Adrenal gland (tissue), 12 donors: ENCODE measurements around the gene STK35. TPM values are rescaled to one million over a fixed set of nuclear protein-coding genes. Genes with fewer than 3 reads are reported as not detected.

Experiments used
- DNase-seq, 7 donors: peaks; one replicate each; pipeline ENCODE4 v3.0.0-alpha.2; 2019 to 2020
- H3K27ac ChIP-seq, 5 donors: fragments of 200-600 bp; sonication (generic) in 4 of 5; 1 replicate in 3 of 5; 2 replicates in 2 of 5; pipeline versions ENCODE4 v1.5.1 to v1.8.0; 2016 to 2020; ENCODE audit warnings: mild to moderate bottlenecking in 1 of 5
- H3K27me3 ChIP-seq: fragments of 200-600 bp; 2 replicates; pipeline ENCODE4 v1.8.0; 2021
- H3K36me3 ChIP-seq, 2 donors: fragments of 200-600 bp; replicated peaks in 1 of 2; 1 replicate in 1 of 2; 2 replicates in 1 of 2; pipeline versions ENCODE4 v1.5.1 to v1.8.0; 2018 to 2022
- H3K4me1 ChIP-seq, 2 donors: fragments of 200-600 bp; replicated peaks in 1 of 2; 1 replicate in 1 of 2; 2 replicates in 1 of 2; pipeline versions ENCODE4 v1.5.1 to v1.8.0; 2018 to 2021
- H3K4me3 ChIP-seq, 4 donors: fragments of 200-600 bp; sonication (generic) in 3 of 4; one replicate each; pipeline ENCODE4 v1.5.1; 2016 to 2018
- H3K9me3 ChIP-seq, 3 donors: fragments of 200-600 bp; sonication (generic) in 1 of 3; replicated peaks in 1 of 3; 1 replicate in 2 of 3; 2 replicates in 1 of 3; pipeline versions ENCODE4 v1.5.1 to v1.8.0; 2016 to 2021
- POLR2A ChIP-seq, 2 donors: fragments of 450-650 bp; IDR thresholded peaks; one replicate each; pipeline ENCODE4 v1.6.1; 2017; ENCODE audit warnings: antibody characterized with exemption in 2 of 2, mild to moderate bottlenecking in 2 of 2, moderate library complexity in 1 of 2
- WGBS, 4 donors: extraction: QIAGEN DNeasy Blood & Tissue Kit in 2 of 4; methylation state at CpG; one replicate each; pipeline versions ENCODE4 v1.1.5 to v1.1.7; 2013 to 2017; 5-methylcytosine and 5-hydroxymethylcytosine counted together
- intact Hi-C, 2 donors: fragments of 100-400 bp; cut with DNase I; formaldehyde crosslinking; loops; one replicate each; pipeline versions ENCODE4 v1.14.1 to v1.15.0; 2022 to 2023
- polyA plus RNA-seq, 3 donors: library from polyadenylated mRNA; stranded (reverse); fragments of 200-250 nt in 2 of 3; fragments of 350-450 nt in 1 of 3; fragmentation: Illumina TruSeq in 1 of 3; extraction: RNeasy Lipid Tissue Mini Kit (QIAGEN cat#74804) in 1 of 3; gene quantifications; one replicate each; pipeline ENCODE4 v1.2.3, GENCODE V29; 2013 to 2014
- total RNA-seq, 9 donors: library from RNA; depleted of rRNA in 4 of 9; stranded (reverse); fragments of >200 nt in 4 of 9; fragments of 120-200 nt in 1 of 9; fragmentation: NEBNext Ultra II Directional in 1 of 9; extraction: Animal tissue kit (Norgen Biotek cat#: 25700) in 1 of 9; gene quantifications; one replicate each; pipeline versions ENCODE4 v1.1.0 to v1.2.4, GENCODE V29; 2013 to 2023
- TF ChIP-seq, protein P1 (sequence below), 6 experiments: fragments of 450-650 bp in 4 of 6; fragments of 200-600 bp in 2 of 6; sonication (generic) in 1 of 6; IDR thresholded peaks; 1 replicate in 5 of 6; 2 replicates in 1 of 6; pipeline versions ENCODE4 v1.5.1 to v1.8.0; 2016 to 2021; ENCODE audit warnings: antibody characterized with exemption in 6 of 6, mild to moderate bottlenecking in 2 of 6, moderate library complexity in 1 of 6
- donor health status: healthy with polysubstance abuse.
- donor health status: Bipolar disorder and iron deficiency.
- donor health status: DM: yes; HTN: yes; CAD: no.
- donor health status: DM: no; HTN: no; CAD: no.
- donor health status: DM: no; HTN: no; CAD: no.
- donor health status: DM: yes; HTN: yes; CAD: no.

Gene STK35
- total and polyA plus RNA-seq, 12 donors, result 7.2 to 32.8 (median 20.9) TPM

DNA sequence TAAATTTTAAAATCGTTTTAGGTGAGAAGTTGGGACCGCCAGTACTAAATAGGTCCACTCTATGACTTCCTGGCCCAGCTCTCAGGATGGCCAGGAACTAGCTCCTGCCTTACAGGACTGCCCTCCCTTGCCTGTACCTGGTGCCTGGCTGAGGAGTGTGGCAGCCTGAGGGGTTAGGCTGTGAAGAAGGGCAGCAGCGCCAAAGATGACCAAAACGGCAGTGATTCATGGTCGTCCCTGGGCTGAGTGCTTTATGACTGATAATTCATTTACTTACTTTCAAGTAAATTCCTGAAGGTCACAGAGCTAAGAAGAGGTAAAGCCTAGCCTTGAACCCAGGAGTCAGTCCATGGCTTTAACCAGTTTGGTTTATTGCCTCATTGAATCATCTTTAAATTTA is 22.1 kb downstream of the STK35 start:
- Histone ChIP-seq H3K4me1 (peaks cover 12 to 78% of the 10 kb centered on the region in 2 donors), H3K4me3 (no peak overlapping the region), H3K9me3 (no peaks in the 10 kb centered on the region), H3K27me3 (no peaks in the 10 kb centered on the region), H3K27ac (peak overlapping the region in 3 of 5 donors; percentile 23 to 77 (median 51)), H3K36me3 (no peaks in the 10 kb centered on the region)
- intact Hi-C loops, result no loop called here
- peak in 5 of 7 donors; percentile 38 to 70 (median 54) for DNase-seq
- WGBS, 4 donors, result 59 to 65% (median 62%) methylated on average over 5 of the region's 5 CpGs
- TF ChIP-seq, protein P1, sequence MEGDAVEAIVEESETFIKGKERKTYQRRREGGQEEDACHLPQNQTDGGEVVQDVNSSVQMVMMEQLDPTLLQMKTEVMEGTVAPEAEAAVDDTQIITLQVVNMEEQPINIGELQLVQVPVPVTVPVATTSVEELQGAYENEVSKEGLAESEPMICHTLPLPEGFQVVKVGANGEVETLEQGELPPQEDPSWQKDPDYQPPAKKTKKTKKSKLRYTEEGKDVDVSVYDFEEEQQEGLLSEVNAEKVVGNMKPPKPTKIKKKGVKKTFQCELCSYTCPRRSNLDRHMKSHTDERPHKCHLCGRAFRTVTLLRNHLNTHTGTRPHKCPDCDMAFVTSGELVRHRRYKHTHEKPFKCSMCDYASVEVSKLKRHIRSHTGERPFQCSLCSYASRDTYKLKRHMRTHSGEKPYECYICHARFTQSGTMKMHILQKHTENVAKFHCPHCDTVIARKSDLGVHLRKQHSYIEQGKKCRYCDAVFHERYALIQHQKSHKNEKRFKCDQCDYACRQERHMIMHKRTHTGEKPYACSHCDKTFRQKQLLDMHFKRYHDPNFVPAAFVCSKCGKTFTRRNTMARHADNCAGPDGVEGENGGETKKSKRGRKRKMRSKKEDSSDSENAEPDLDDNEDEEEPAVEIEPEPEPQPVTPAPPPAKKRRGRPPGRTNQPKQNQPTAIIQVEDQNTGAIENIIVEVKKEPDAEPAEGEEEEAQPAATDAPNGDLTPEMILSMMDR (IDR thresholded peaks at IDR 0.05), result no peak
- no peak for TF ChIP-seq POLR2A (IDR thresholded peaks at IDR 0.05)

DNA sequence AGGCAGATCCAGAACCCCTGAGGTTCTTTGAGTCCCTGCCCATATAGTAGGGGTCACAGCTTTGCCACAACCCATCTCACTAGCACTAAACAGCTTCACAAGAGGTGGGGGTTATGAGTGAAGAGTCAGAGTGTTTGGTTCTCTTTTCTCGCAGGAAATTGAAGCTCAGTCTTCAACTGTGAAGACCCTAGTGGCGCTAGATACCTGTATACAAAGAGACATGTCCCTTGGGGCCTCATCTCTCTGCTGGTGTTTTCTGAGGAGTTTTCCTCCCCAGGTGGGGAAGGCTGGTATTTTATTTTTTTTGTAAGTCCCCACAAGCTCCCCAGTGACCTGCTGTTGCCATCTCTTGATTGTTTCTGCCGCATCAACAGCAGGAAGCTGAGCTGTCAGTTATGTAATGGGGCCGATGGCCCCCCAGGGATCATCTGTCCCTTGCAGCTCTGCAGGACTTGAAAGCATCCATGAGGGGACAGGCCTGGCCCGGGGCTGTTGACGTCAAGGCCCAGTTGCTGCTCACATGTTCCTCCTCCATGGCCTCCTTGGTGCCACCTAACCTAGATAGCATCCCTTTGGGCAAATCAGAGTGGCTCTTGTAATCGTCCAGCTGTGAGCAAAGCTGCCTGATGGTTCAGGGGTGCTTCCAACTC is 23.1 kb downstream of the STK35 start:
- H3K4me1 ChIP-seq, result peaks cover 12 to 71% of the 10 kb centered on the region in 2 donors
- no peak for TF ChIP-seq POLR2A (IDR thresholded peaks at IDR 0.05)
- TF ChIP-seq, protein P1 (IDR thresholded peaks at IDR 0.05), result peak in 1 of 6 experiments; percentile 5
- no peak overlapping the region for H3K4me3 ChIP-seq
- peak in 2 of 7 donors; percentile 53 to 95 for DNase-seq
- intact Hi-C loops, result no loop called here
- no peaks in the 10 kb centered on the region for H3K9me3 ChIP-seq
- H3K36me3 ChIP-seq, result no peaks in the 10 kb centered on the region
- peak overlapping the region in 2 of 5 donors; percentile 46 to 77 for H3K27ac ChIP-seq
- H3K27me3 ChIP-seq, result no peaks in the 10 kb centered on the region
- 72 to 80% (median 73%) methylated on average over 3 to 7 of the region's 7 CpGs for WGBS, 4 donors

DNA sequence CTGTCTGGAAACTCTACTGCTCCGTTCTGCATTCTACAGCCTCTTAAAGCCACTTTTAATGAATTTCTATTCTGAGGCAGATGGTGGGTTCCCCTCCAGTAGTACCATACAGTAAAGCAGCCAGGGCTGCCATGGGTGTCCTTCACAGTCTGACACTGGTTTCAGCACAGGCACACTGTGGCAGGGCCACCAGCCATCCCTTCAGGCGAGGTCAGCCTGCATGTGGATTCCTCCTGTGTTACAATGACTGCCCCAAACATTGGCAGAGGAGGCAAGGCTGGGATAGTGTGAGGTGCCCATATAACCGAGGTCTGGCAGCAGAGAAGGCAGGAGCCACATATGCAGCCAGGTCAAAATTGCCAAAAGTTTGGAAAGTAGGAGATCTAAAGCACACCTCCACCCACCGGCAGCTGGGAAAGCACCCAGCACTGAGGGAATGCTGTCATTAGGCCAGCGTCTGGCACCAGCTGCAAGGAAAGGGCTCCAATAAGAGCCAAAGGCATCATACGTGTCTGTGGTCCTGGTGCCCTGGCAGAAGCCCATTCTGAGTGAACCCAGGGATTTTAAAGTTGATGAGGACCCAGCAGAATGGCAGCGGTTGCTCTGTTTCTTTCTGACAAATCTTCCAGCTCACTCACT is 24.0 kb downstream of the STK35 start:
- Histone ChIP-seq H3K27me3 (no peaks in the 10 kb centered on the region), H3K4me3 (no peak overlapping the region), H3K27ac (peak overlapping the region in 3 of 5 donors; percentile 11 to 77 (median 46)), H3K4me1 (peaks cover 8 to 67% of the 10 kb centered on the region in 2 donors), H3K9me3 (no peaks in the 10 kb centered on the region), H3K36me3 (no peaks in the 10 kb centered on the region)
- intact Hi-C loops, result no loop called here
- no peak for TF ChIP-seq POLR2A (IDR thresholded peaks at IDR 0.05)
- TF ChIP-seq, protein P1 (IDR thresholded peaks at IDR 0.05), result no peak
- peak in 4 of 7 donors; percentile 37 to 63 (median 46) for DNase-seq
- 34 to 58% (median 51%) methylated on average over 5 to 7 of the region's 7 CpGs for WGBS, 4 donors

DNA sequence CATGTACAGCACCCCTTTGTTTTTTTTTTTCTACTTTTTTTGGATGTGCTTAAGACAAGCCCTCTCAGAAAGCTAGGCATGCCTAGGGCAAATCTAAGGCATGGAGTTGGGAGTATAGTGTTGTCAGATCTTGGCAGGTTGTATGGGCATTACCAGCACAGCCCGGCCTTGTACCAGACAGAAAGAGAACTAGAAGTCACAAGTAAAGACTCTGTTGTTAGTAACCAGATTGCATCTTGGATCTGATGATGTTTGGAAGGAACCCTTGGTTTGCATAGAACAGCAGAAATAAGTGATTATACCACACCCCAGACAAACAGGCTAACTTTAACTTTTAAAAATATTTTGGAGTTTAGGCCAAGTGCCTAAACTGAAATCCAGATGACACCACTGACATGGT is 25.6 kb downstream of the STK35 start:
- Histone ChIP-seq H3K27me3 (no peaks in the 10 kb centered on the region), H3K4me3 (no peak overlapping the region), H3K9me3 (no peaks in the 10 kb centered on the region), H3K4me1 (peaks cover 22 to 75% of the 10 kb centered on the region in 2 donors), H3K27ac (peak overlapping the region in 1 of 5 donors; percentile 77), H3K36me3 (no peaks in the 10 kb centered on the region)
- WGBS, 4 donors, result 71 to 100% (median 86%) methylated on average over 1 of the region's 1 CpG
- DNase-seq, result no peak
- TF ChIP-seq, protein P1 (IDR thresholded peaks at IDR 0.05), result no peak
- TF ChIP-seq POLR2A (IDR thresholded peaks at IDR 0.05), result no peak
- intact Hi-C loops, result no loop called here
